HTR-8/SVneo (cell line): Measurements from ENCODE around the gene C10orf143.

Experiments
- DNase-seq: peaks from one replicate; pipeline ENCODE4 v3.0.0; 2011; ENCODE audit warnings: low spot score, mixed read lengths; ENCODE audit not compliant: insufficient read length
- FAIRE-seq: peaks from 2 replicates; lab custom pipeline; 2011; peaks lifted over from hg19 to GRCh38; lab: Jason Lieb, UNC

The C10orf143 gene

GRCh38 chr10:130018730-130019185 is 91.9 kb downstream of the C10orf143 start:
- no peak for FAIRE-seq
- no peak for DNase-seq

GRCh38 chr10:130018265-130018664 is 92.4 kb downstream of the C10orf143 start:
- FAIRE-seq (no peak), DNase-seq (peak; percentile 35)

GRCh38 chr10:130017631-130018022 is 93.0 kb downstream of the C10orf143 start:
- FAIRE-seq (no peak), DNase-seq (no peak)

- no peak for FAIRE-seq
- DNase-seq = no peak
Observed at GRCh38 chr10:130016993-130017630, 93.5 kb downstream of the C10orf143 start.

- no peak for FAIRE-seq
Observed at GRCh38 chr10:130016095-130016494, 94.5 kb downstream of the C10orf143 start.

GRCh38 chr10:130015075-130015695 is 95.4 kb downstream of the C10orf143 start:
- DNase-seq (no peak), FAIRE-seq (no peak)

More at GRCh38 chr10:130016095-130016494, 94.5 kb downstream of the C10orf143 start:
- DNase-seq = no peak

- DNase-seq (no peak), FAIRE-seq (no peak)
Observed at GRCh38 chr10:130014263-130015074, 96.2 kb downstream of the C10orf143 start.
